Tibial nerve (tissue), 4 donors: ENCODE data around the gene IRX6.

Experiments used
- CTCF ChIP-seq, 5 experiments: fragments of 200-600 bp in 3 of 5; fragments of 450-650 bp in 2 of 5; sonication (generic) in 3 of 5; IDR thresholded peaks; one replicate each; pipeline ENCODE4 v1.5.1; 2016 to 2019; ENCODE audit warnings: antibody characterized with exemption in 5 of 5, mild to moderate bottlenecking in 3 of 5, moderate library complexity in 2 of 5
- EP300 ChIP-seq, 2 donors: sonication (generic); formaldehyde crosslinking; IDR thresholded peaks; one replicate each; pipeline ENCODE4 v1.6.1; 2017; ENCODE audit warnings: antibody characterized with exemption in 2 of 2, mild to moderate bottlenecking in 1 of 2
- POLR2A ChIP-seq, 2 donors: fragments of 450-650 bp; IDR thresholded peaks; one replicate each; pipeline ENCODE4 v1.6.1; 2017; ENCODE audit warnings: antibody characterized with exemption in 2 of 2, mild to moderate bottlenecking in 2 of 2, moderate library complexity in 2 of 2

- TF ChIP-seq CTCF (IDR thresholded peaks at IDR 0.05) (no peak), POLR2A (IDR thresholded peaks at IDR 0.05) (no peak), EP300 (IDR thresholded peaks at IDR 0.05) (no peak)
Observed at GRCh38 chr16:55285586-55285985, 38.4 kb upstream of the IRX6 start.
